Keratinocyte (primary cell): ENCODE results near the gene ADSL. TPM values are rescaled to one million over a fixed set of nuclear protein-coding genes. Genes with fewer than 3 reads are reported as not detected.

Experiments
- DNase-seq: peaks from one replicate; pipeline ENCODE4 v3.0.0-alpha.2; 2011; ENCODE audit warnings: low read depth, missing footprints, low spot score
- FAIRE-seq: peaks from 2 replicates; lab custom pipeline; 2011; peaks lifted over from hg19 to GRCh38; lab: Jason Lieb, UNC
- H2AFZ ChIP-seq: 2 replicates; pipeline ENCODE4 v1.6.0; 2012; ENCODE audit warnings: low read length, control low read depth, inconsistent platforms; ENCODE audit not compliant: control insufficient read depth
- H3K27ac ChIP-seq: 2 replicates; pipeline ENCODE4 v1.5.1; 2011; ENCODE audit warnings: low read length; ENCODE audit not compliant: control insufficient read depth, insufficient read depth
- H3K27me3 ChIP-seq: 3 replicates; pipeline ENCODE4 v1.6.0; 2011; ENCODE audit warnings: low read length; ENCODE audit not compliant: control insufficient read depth, insufficient read depth; ENCODE audit errors: extremely low read depth
- H3K36me3 ChIP-seq, 2 experiments: 2 replicates in 1 of 2; 3 replicates in 1 of 2; pipeline ENCODE4 v1.5.1; 2011; ENCODE audit warnings: low read length in 2 of 2, mild to moderate bottlenecking in 1 of 2; ENCODE audit not compliant: control insufficient read depth in 2 of 2, insufficient read depth in 2 of 2; ENCODE audit errors: extremely low read depth in 1 of 2
- H3K4me1 ChIP-seq: 3 replicates; pipeline ENCODE4 v1.5.1; 2011; ENCODE audit warnings: low read length; ENCODE audit not compliant: control insufficient read depth, insufficient read depth; ENCODE audit errors: extremely low read depth
- H3K4me2 ChIP-seq: 3 replicates; pipeline ENCODE4 v1.6.0; 2011; ENCODE audit warnings: low read depth, low read length; ENCODE audit not compliant: control insufficient read depth, insufficient read depth; ENCODE audit errors: extremely low read depth
- H3K4me3 ChIP-seq, 3 experiments: fragments of 200-600 bp in 1 of 3; sonication (generic) in 1 of 3; 2 replicates in 2 of 3; 3 replicates in 1 of 3; pipeline ENCODE4 v1.5.1; 2011 to 2016; ENCODE audit warnings: low read length in 3 of 3, mild to moderate bottlenecking in 3 of 3, control low read depth in 2 of 3, inconsistent platforms in 1 of 3, low read depth in 1 of 3, mixed read lengths in 1 of 3, mixed run types in 1 of 3, moderate library complexity in 1 of 3; ENCODE audit not compliant: control insufficient read depth in 2 of 3, insufficient read depth in 2 of 3; ENCODE audit errors: extremely low read depth in 1 of 3
- H3K79me2 ChIP-seq: 2 replicates; pipeline ENCODE4 v1.6.0; 2012; ENCODE audit warnings: low read length; ENCODE audit not compliant: control insufficient read depth, insufficient read depth
- H3K9ac ChIP-seq: 3 replicates; pipeline ENCODE4 v1.6.0; 2011; ENCODE audit warnings: low read length; ENCODE audit not compliant: control insufficient read depth, insufficient read depth; ENCODE audit errors: extremely low read depth
- H3K9me1 ChIP-seq: 3 replicates; pipeline ENCODE4 v1.6.0; 2011; ENCODE audit warnings: low read length; ENCODE audit not compliant: control insufficient read depth, insufficient read depth; ENCODE audit errors: extremely low read depth
- H3K9me3 ChIP-seq: 2 replicates; pipeline ENCODE4 v1.5.1; 2012; ENCODE audit warnings: low read depth, low read length; ENCODE audit not compliant: control insufficient read depth
- H4K20me1 ChIP-seq: 3 replicates; pipeline ENCODE4 v1.6.0; 2011; ENCODE audit warnings: low read length; ENCODE audit not compliant: control insufficient read depth, insufficient read depth; ENCODE audit errors: extremely low read depth
- CTCF ChIP-seq, 3 experiments: IDR thresholded peaks in 1 of 3; conservative IDR thresholded peaks in 1 of 3; optimal IDR thresholded peaks in 1 of 3; 2 replicates in 2 of 3; 3 replicates in 1 of 3; pipeline versions ENCODE3 to v1.5.1; 2011; ENCODE audit warnings: low read length in 3 of 3, mild to moderate bottlenecking in 3 of 3, moderate library complexity in 2 of 3, control low read depth in 1 of 3, inconsistent platforms in 1 of 3; ENCODE audit not compliant: insufficient read depth in 2 of 3; ENCODE audit errors: extremely low read depth in 1 of 3
- EZH2 ChIP-seq: IDR thresholded peaks from one replicate; pipeline ENCODE4 v1.6.1; 2012; ENCODE audit warnings: inconsistent platforms, mild to moderate bottlenecking, low read length, moderate library complexity
- dilution Hi-C: fragments of 300-500 bp; cut with MboI; formaldehyde crosslinking; loops from one replicate; pipeline ENCODE4 v1.7.0; 2020; ENCODE audit warnings: low sequenced_read_pairs; ENCODE audit not compliant: extremely low pct_ligation_motif_present
- polyA plus RNA-seq, 5 experiments: library from polyadenylated mRNA; depleted of rRNA in 3 of 5; stranded (reverse) in 3 of 5; stranded (forward) in 1 of 5; unstranded in 1 of 5; fragments of >200 nt; gene quantifications; 1 replicate in 1 of 5; 2 replicates in 3 of 5; 3 replicates in 1 of 5; pipeline versions ENCODE4 v1.2.1 to v1.2.3, GENCODE V29; 2011 to 2012; ENCODE audit warnings: missing spikeins in 2 of 5, low read depth in 1 of 5, low replicate concordance in 1 of 5

Gene ADSL
- polyA plus RNA-seq, 1 donor (not counting 4 experiments of a cell fraction or from before 2014, with no cell fraction given), result 96.1 TPM

- H3K27ac ChIP-seq, result no peak overlapping the region
These were observed 19.8 kb downstream of the ADSL start for GRCh38 chr22:40366068-40366467.

GRCh38 chr22:40367342-40367741 is 21.0 kb downstream of the ADSL start:
- TF ChIP-seq EZH2 (no peak), CTCF (optimal IDR thresholded peaks at IDR 0.05 in 1 of 3, IDR thresholded peaks at IDR 0.05 in 1 of 3, conservative IDR thresholded peaks at IDR 0.05 in 1 of 3; ENCODE audit: extremely low read depth in 1 of 3, insufficient read depth in 2 of 3, low read length in 3 of 3) (no peak)

More at GRCh38 chr22:40366068-40366467, 19.8 kb downstream of the ADSL start:
- no peak overlapping the region for H3K9ac ChIP-seq
- no peaks in the 10 kb centered on the region for H3K9me1 ChIP-seq
- H3K4me1 ChIP-seq, result no peaks in the 10 kb centered on the region
- no peak for TF ChIP-seq EZH2
- TF ChIP-seq CTCF (optimal IDR thresholded peaks at IDR 0.05 in 1 of 3, IDR thresholded peaks at IDR 0.05 in 1 of 3, conservative IDR thresholded peaks at IDR 0.05 in 1 of 3; ENCODE audit: extremely low read depth in 1 of 3, insufficient read depth in 2 of 3, low read length in 3 of 3), result no peak
- no peak overlapping the region for H3K4me3 ChIP-seq
- no peak overlapping the region for H3K4me2 ChIP-seq
- DNase-seq (no peak), FAIRE-seq (no peak)
- no peaks in the 10 kb centered on the region for H3K9me3 ChIP-seq
- no peaks in the 10 kb centered on the region for H4K20me1 ChIP-seq
- dilution Hi-C loops, result no loop called here
- no peaks in the 10 kb centered on the region for H3K27me3 ChIP-seq
- no peak overlapping the region for H2AFZ ChIP-seq
- peaks cover 50% of the 10 kb centered on the region in 2 experiments for H3K36me3 ChIP-seq
- peaks cover 3% of the 10 kb centered on the region for H3K79me2 ChIP-seq

More at GRCh38 chr22:40367342-40367741, 21.0 kb downstream of the ADSL start:
- H3K36me3 ChIP-seq, result peaks cover 37 to 38% of the 10 kb centered on the region in 2 experiments
- H3K4me2 ChIP-seq, result no peak overlapping the region
- no peak overlapping the region for H3K4me3 ChIP-seq
- no peaks in the 10 kb centered on the region for H3K9me1 ChIP-seq
- DNase-seq (no peak), FAIRE-seq (no peak)
- dilution Hi-C loops, result no loop called here
- no peak overlapping the region for H2AFZ ChIP-seq
- no peak overlapping the region for H3K9ac ChIP-seq
- peaks cover 9% of the 10 kb centered on the region for H3K79me2 ChIP-seq
- H3K27me3 ChIP-seq, result no peaks in the 10 kb centered on the region
- H4K20me1 ChIP-seq, result no peaks in the 10 kb centered on the region
- no peak overlapping the region for H3K27ac ChIP-seq
- H3K4me1 ChIP-seq, result peaks cover 4% of the 10 kb centered on the region
- no peaks in the 10 kb centered on the region for H3K9me3 ChIP-seq
